ENCODE results near the gene PDHA2.
"Not testable (repeated sequence)": the region's sequence is repeated elsewhere in the genome, so short reads cannot be mapped to it uniquely, and the experiment has no call there.

Gene PDHA2

DNA sequence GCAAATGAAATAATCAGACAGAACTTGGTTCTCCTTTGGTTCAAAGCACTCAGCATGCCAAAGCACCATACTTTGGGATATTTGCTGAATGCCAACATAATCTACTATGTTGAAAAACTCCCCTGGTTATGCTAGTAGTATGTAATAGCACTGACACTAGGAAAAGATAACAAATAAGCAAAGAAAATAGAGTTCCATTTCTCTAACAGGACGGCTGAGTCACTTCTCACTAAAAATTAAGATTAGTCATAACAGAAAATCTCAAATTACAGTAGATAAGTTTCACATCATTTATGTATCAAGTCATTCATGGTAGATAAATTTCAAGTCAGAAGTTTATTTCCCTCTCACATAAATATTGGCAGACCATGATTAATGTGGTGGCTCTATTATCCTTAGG, 17.9 kb downstream of the PDHA2 start:
- Histone ChIP-seq H3K4me3 (replicated peaks; ENCODE audit: low read depth, low read length) (no peak overlapping the region), H3K36me3 (ENCODE audit: control insufficient read depth, insufficient read depth, low read length) (no peaks in the 10 kb centered on the region), H3K27me3 (replicated peaks; ENCODE audit: control insufficient read depth, insufficient read depth, low read length) (no peaks in the 10 kb centered on the region)
- DNase-seq (ENCODE audit: extremely low read depth, insufficient read length): no peak
- TF ChIP-seq, protein P1, sequence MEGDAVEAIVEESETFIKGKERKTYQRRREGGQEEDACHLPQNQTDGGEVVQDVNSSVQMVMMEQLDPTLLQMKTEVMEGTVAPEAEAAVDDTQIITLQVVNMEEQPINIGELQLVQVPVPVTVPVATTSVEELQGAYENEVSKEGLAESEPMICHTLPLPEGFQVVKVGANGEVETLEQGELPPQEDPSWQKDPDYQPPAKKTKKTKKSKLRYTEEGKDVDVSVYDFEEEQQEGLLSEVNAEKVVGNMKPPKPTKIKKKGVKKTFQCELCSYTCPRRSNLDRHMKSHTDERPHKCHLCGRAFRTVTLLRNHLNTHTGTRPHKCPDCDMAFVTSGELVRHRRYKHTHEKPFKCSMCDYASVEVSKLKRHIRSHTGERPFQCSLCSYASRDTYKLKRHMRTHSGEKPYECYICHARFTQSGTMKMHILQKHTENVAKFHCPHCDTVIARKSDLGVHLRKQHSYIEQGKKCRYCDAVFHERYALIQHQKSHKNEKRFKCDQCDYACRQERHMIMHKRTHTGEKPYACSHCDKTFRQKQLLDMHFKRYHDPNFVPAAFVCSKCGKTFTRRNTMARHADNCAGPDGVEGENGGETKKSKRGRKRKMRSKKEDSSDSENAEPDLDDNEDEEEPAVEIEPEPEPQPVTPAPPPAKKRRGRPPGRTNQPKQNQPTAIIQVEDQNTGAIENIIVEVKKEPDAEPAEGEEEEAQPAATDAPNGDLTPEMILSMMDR (IDR thresholded peaks at IDR 0.05; ENCODE audit: insufficient read depth, low read length, poor library complexity, severe bottlenecking): no peak

DNA sequence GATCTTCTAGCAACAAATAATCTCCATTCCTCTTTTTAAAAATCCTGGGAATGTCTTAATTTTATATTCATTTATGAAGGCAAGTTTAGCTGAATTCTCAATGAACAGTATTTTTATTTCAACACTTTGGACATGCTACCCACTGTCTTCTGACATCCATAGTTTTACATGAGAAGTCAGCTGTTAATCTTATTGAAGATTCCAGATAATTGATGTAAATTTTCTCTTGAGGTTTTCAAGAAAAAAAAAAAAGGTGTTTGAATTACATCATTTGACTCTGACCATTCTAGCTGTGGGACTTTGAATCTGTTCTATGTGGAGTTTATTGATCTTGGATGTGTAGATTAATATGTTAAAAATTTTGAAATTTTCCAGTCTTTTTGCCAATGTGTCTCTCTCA, 28.0 kb downstream of the PDHA2 start:
- DNase-seq (ENCODE audit: extremely low read depth, insufficient read length): no peak
- H3K4me3 ChIP-seq (replicated peaks; ENCODE audit: low read depth, low read length): no peak overlapping the region
- TF ChIP-seq, protein P1 (IDR thresholded peaks at IDR 0.05; ENCODE audit: insufficient read depth, low read length, poor library complexity, severe bottlenecking): no peak

DNA sequence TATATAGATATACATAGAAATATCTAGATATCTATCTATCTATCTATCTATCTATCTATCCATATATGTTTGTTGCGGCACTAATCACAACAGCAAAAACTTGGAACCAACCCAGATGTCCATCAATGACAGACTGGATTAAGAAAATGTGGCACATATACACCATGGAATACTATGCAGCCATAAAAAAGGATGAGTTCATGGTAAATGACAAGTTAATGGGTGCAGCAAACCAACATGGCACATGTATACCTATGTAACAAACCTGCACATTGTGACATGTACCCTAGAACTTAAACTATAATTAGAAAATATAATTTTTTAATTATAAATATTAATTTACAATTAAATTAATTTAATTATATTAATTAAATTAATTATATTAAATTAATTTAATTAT, 29.5 kb downstream of the PDHA2 start:
- not testable (repeated sequence) for H3K27me3 ChIP-seq (replicated peaks; ENCODE audit: control insufficient read depth, insufficient read depth, low read length); H3K4me3 ChIP-seq (replicated peaks; ENCODE audit: low read depth, low read length); H3K36me3 ChIP-seq (ENCODE audit: control insufficient read depth, insufficient read depth, low read length); DNase-seq (ENCODE audit: extremely low read depth, insufficient read length)

More for the DNA sequence above, 28.0 kb downstream of the PDHA2 start:
- H3K27me3 ChIP-seq (replicated peaks; ENCODE audit: control insufficient read depth, insufficient read depth, low read length): no peaks in the 10 kb centered on the region
- no peaks in the 10 kb centered on the region for H3K36me3 ChIP-seq (ENCODE audit: control insufficient read depth, insufficient read depth, low read length)

DNA sequence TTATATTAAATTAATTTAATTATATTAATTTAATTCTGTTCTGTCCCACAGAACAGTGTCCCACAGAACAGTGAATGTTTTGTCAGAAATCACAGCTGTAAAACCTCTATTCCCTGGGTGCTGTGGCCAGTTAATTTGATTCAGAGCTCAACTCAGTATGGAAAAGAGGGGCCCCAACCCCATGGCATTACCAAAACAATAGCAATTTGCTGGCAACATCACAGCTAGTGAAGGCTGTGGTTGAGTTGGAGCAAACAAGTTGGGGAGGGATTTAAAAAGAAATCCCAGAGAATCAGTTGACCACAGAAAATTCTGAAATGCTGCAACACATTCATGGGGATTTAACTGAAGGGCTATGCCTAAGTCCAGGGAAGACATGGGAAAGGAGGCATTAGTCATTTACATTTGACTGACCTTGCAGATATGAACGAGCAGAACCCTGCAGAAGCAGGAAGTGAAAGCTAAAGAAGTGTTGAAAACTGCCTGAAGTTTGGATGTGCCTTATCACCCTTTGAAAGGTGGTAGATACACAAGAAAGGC, 30.1 kb downstream of the PDHA2 start:
- Histone ChIP-seq H3K4me3 (replicated peaks; ENCODE audit: low read depth, low read length) (no peak overlapping the region), H3K27me3 (replicated peaks; ENCODE audit: control insufficient read depth, insufficient read depth, low read length) (no peaks in the 10 kb centered on the region), H3K36me3 (ENCODE audit: control insufficient read depth, insufficient read depth, low read length) (no peaks in the 10 kb centered on the region)
- TF ChIP-seq, protein P1 (IDR thresholded peaks at IDR 0.05; ENCODE audit: insufficient read depth, low read length, poor library complexity, severe bottlenecking): no peak
- no peak for DNase-seq (ENCODE audit: extremely low read depth, insufficient read length)

DNA sequence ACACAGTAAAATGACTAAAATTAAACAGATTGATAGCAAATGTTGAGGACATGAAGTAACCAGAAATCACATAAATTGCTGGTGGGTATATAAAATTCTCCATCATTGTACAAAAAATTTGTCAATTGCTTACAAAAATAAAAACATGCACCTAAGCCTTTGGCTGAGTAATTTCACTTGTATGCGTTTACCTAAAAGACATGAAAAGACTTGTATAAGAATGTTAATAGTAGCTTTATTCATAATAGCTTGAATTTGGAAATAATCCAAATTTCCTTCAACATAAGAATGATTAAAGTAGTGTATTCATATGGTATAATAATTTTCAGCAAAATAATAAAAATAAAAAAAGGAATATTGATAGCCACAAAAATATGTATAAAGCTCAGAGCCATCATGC, 37.7 kb downstream of the PDHA2 start:
- Histone ChIP-seq H3K4me3 (replicated peaks; ENCODE audit: low read depth, low read length) (no peak overlapping the region), H3K27me3 (replicated peaks; ENCODE audit: control insufficient read depth, insufficient read depth, low read length) (no peaks in the 10 kb centered on the region), H3K36me3 (ENCODE audit: control insufficient read depth, insufficient read depth, low read length) (no peaks in the 10 kb centered on the region)
- TF ChIP-seq, protein P1 (IDR thresholded peaks at IDR 0.05; ENCODE audit: insufficient read depth, low read length, poor library complexity, severe bottlenecking): no peak
- no peak for DNase-seq (ENCODE audit: extremely low read depth, insufficient read length)

DNA sequence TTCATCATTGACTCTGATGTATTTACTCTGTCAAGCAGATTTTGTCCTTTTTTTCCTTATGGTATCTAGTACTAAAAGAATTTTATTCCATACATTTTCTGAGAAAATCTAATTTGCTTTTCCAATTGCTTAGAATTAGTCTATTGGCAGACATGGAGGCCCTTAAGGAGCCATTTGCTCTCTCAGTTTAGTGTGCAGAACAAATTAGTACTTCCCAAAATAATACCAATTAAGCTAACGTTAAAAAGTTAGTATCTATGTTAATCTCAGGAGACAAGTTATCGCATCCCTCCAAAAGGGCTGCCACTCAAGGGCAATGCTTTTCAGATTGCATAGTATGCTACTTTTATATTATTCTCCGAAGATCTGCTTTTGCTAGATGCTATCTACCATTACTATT, 47.7 kb downstream of the PDHA2 start:
- TF ChIP-seq, protein P1 (IDR thresholded peaks at IDR 0.05; ENCODE audit: insufficient read depth, low read length, poor library complexity, severe bottlenecking): no peak
- no peak for DNase-seq (ENCODE audit: extremely low read depth, insufficient read length)
- H3K4me3 ChIP-seq (replicated peaks; ENCODE audit: low read depth, low read length): no peak overlapping the region
- no peaks in the 10 kb centered on the region for H3K36me3 ChIP-seq (ENCODE audit: control insufficient read depth, insufficient read depth, low read length)
- H3K27me3 ChIP-seq (replicated peaks; ENCODE audit: control insufficient read depth, insufficient read depth, low read length): no peaks in the 10 kb centered on the region

Measured in GM06990 (cell line).